HEK293 (cell line): ENCODE measurements around the gene MSI2.

Source experiments
- CTCF ChIA-PET: fragments of 350-600 bp; formaldehyde crosslinking; extraction: SDS; loops from one replicate; lab custom pipeline; 2021; ENCODE audit warnings: antibody characterized with exemption; lab: Yijun Ruan, JAX
- POLR2A ChIA-PET: fragments of 300-600 bp; formaldehyde crosslinking; extraction: SDS; loops from one replicate; lab custom pipeline; 2020; ENCODE audit warnings: antibody characterized with exemption, inconsistent platforms; lab: Yijun Ruan, JAX
- H3K27ac ChIP-seq: fragments of 200-500 bp; sonication (Bioruptor generic); 2 replicates; pipeline ENCODE4 v1.5.1; 2014; ENCODE audit warnings: low read depth, low read length, control low read depth, inconsistent platforms; ENCODE audit errors: extremely low read depth
- H3K36me3 ChIP-seq, 2 experiments: fragments of 200-500 bp in 1 of 2; sonication (Bioruptor generic) in 1 of 2; 1 replicate in 1 of 2; 2 replicates in 1 of 2; pipeline ENCODE4 v1.5.1; 2014 to 2017; ENCODE audit warnings: inconsistent platforms in 2 of 2, low read length in 2 of 2; ENCODE audit not compliant: control insufficient read depth in 2 of 2, insufficient read depth in 1 of 2
- H3K4me1 ChIP-seq: fragments of 200-500 bp; sonication (Bioruptor generic); 2 replicates; pipeline ENCODE4 v1.5.1; 2014; ENCODE audit warnings: mild to moderate bottlenecking, low read length, inconsistent platforms; ENCODE audit not compliant: control insufficient read depth, insufficient read depth
- H3K4me3 ChIP-seq: 2 replicates; pipeline ENCODE4 v1.5.1; 2011; ENCODE audit warnings: low read depth, mild to moderate bottlenecking, control low read depth, low read length, moderate library complexity
- H3K9me3 ChIP-seq: fragments of 200-500 bp; sonication (Bioruptor generic); 2 replicates; pipeline ENCODE4 v1.5.1; 2014; ENCODE audit warnings: low read depth, low read length, inconsistent platforms; ENCODE audit not compliant: control insufficient read depth, insufficient read depth
- BCL6B ChIP-seq: fragments of 450-650 bp; formaldehyde crosslinking; IDR thresholded peaks from 2 replicates; pipeline ENCODE4 v1.5.1; 2017; ENCODE audit warnings: missing biosample characterization, missing genetic modification characterization
- GLIS2 ChIP-seq: fragments of 450-650 bp; formaldehyde crosslinking; IDR thresholded peaks from 2 replicates; pipeline ENCODE4 v1.5.1; 2016; ENCODE audit warnings: missing biosample characterization, missing genetic modification characterization
- HOXD13 ChIP-seq: sonication (generic); formaldehyde crosslinking; IDR thresholded peaks from 2 replicates; pipeline ENCODE4 v1.8.0; 2022; ENCODE audit warnings: missing genetic modification reagents, borderline replicate concordance
- KLF10 ChIP-seq: fragments of 450-650 bp; IDR thresholded peaks from 2 replicates; pipeline ENCODE4 v1.5.1; 2018; ENCODE audit warnings: missing biosample characterization, mild to moderate bottlenecking, missing genetic modification characterization
- RBAK ChIP-seq: fragments of 450-650 bp; formaldehyde crosslinking; IDR thresholded peaks from 2 replicates; pipeline ENCODE4 v1.5.1; 2016; ENCODE audit warnings: missing biosample characterization, missing genetic modification characterization
- REPIN1 ChIP-seq: fragments of 450-650 bp; formaldehyde crosslinking; IDR thresholded peaks from 2 replicates; pipeline ENCODE4 v1.5.1; 2017; ENCODE audit warnings: missing biosample characterization, missing genetic modification characterization, low read depth
- ZBTB26 ChIP-seq: fragments of 450-650 bp; formaldehyde crosslinking; optimal IDR thresholded peaks from 2 replicates; pipeline ENCODE3; 2016; ENCODE audit warnings: missing biosample characterization, mild to moderate bottlenecking, missing genetic modification characterization
- ZFP37 ChIP-seq: fragments of 450-650 bp; formaldehyde crosslinking; IDR thresholded peaks from 2 replicates; pipeline ENCODE4 v1.5.1; 2016; ENCODE audit warnings: missing biosample characterization, missing genetic modification characterization
- ZNF138 ChIP-seq: fragments of 450-650 bp; formaldehyde crosslinking; IDR thresholded peaks from 2 replicates; pipeline ENCODE4 v1.5.1; 2016; ENCODE audit warnings: missing biosample characterization, missing genetic modification characterization, borderline replicate concordance
- ZNF221 ChIP-seq: fragments of 450-650 bp; formaldehyde crosslinking; IDR thresholded peaks from 2 replicates; pipeline ENCODE4 v1.5.1; 2017; ENCODE audit warnings: missing biosample characterization, missing genetic modification characterization, borderline replicate concordance
- ZNF362 ChIP-seq: fragments of 450-650 bp; formaldehyde crosslinking; IDR thresholded peaks from 2 replicates; pipeline ENCODE4 v1.5.1; 2016; ENCODE audit warnings: missing biosample characterization, missing genetic modification characterization
- ZNF416 ChIP-seq: fragments of 450-650 bp; formaldehyde crosslinking; IDR thresholded peaks from 2 replicates; pipeline ENCODE4 v1.5.1; 2016; ENCODE audit warnings: missing biosample characterization, missing genetic modification characterization
- ZNF426 ChIP-seq: fragments of 450-650 bp; formaldehyde crosslinking; IDR thresholded peaks from 2 replicates; pipeline ENCODE4 v1.5.1; 2017; ENCODE audit warnings: missing biosample characterization, missing genetic modification characterization, mild to moderate bottlenecking, inconsistent platforms, moderate library complexity
- ZNF501 ChIP-seq: fragments of 450-650 bp; formaldehyde crosslinking; IDR thresholded peaks from 2 replicates; pipeline ENCODE4 v1.5.1; 2016; ENCODE audit warnings: missing biosample characterization, missing genetic modification characterization
- ZNF530 ChIP-seq: fragments of 450-650 bp; formaldehyde crosslinking; IDR thresholded peaks from 2 replicates; pipeline ENCODE4 v1.5.1; 2016; ENCODE audit warnings: low read depth, missing biosample characterization, missing genetic modification characterization
- ZNF544 ChIP-seq: fragments of 450-650 bp; formaldehyde crosslinking; IDR thresholded peaks from 2 replicates; pipeline ENCODE4 v1.5.0; 2017; ENCODE audit warnings: missing biosample characterization, missing genetic modification characterization
- ZNF600 ChIP-seq: fragments of 450-650 bp; formaldehyde crosslinking; IDR thresholded peaks from 2 replicates; pipeline ENCODE4 v1.5.1; 2016; ENCODE audit warnings: missing biosample characterization, missing genetic modification characterization
- ZNF670 ChIP-seq: fragments of 450-650 bp; formaldehyde crosslinking; IDR thresholded peaks from 2 replicates; pipeline ENCODE4 v1.5.1; 2016; ENCODE audit warnings: missing biosample characterization, missing genetic modification characterization, low read depth
- ZNF768 ChIP-seq: fragments of 450-650 bp; formaldehyde crosslinking; IDR thresholded peaks from 2 replicates; pipeline ENCODE4 v1.5.1; 2018; ENCODE audit warnings: missing biosample characterization, mild to moderate bottlenecking, missing genetic modification characterization
- ZSCAN4 ChIP-seq: fragments of 450-650 bp; formaldehyde crosslinking; IDR thresholded peaks from 2 replicates; pipeline ENCODE4 v1.5.1; 2017; ENCODE audit warnings: missing biosample characterization, missing genetic modification characterization

MSI2 gene

GRCh38 chr17:57273490-57273889 is 17.2 kb downstream of the MSI2 start:
- POLR2A ChIA-PET = interaction anchor here (0.7 kb wide), 1 partner anchor 8 kb away, joined by 3 read pairs; no protein-coding TSS in a partner anchor

GRCh38 chr17:57274162-57274561 is 17.8 kb downstream of the MSI2 start:
- no peaks in the 10 kb centered on the region for H3K4me1 ChIP-seq
- no peak for TF ChIP-seq ZNF221 (tag by site-specific recombination)
- no peak overlapping the region for H3K27ac ChIP-seq
- H3K9me3 ChIP-seq = no peaks in the 10 kb centered on the region
- peaks cover 4 to 70% of the 10 kb centered on the region in 2 experiments for H3K36me3 ChIP-seq
- H3K4me3 ChIP-seq = no peak overlapping the region
- POLR2A ChIA-PET = interaction anchor here (0.7 kb wide), 1 partner anchor 7 kb away, joined by 3 read pairs; no protein-coding TSS in a partner anchor
- CTCF ChIA-PET = interaction anchor here (0.6 to 3.5 kb wide), 2 partner anchors 31 to 321 kb away, joined by 3 to 15 read pairs; no protein-coding TSS in a partner anchor

More at GRCh38 chr17:57273490-57273889, 17.2 kb downstream of the MSI2 start:
- Histone ChIP-seq H3K36me3 (peaks cover 4 to 69% of the 10 kb centered on the region in 2 experiments), H3K4me1 (no peaks in the 10 kb centered on the region), H3K9me3 (no peaks in the 10 kb centered on the region), H3K27ac (no peak overlapping the region), H3K4me3 (no peak overlapping the region)
- CTCF ChIA-PET = interaction anchor here (0.6 to 3.5 kb wide), 3 partner anchors 9 to 30 kb away, joined by 3 to 15 read pairs (median 4); no protein-coding TSS in a partner anchor
- TF ChIP-seq REPIN1 (no peak), ZNF530 (tag by site-specific recombination) (no peak), ZNF501 (tag by site-specific recombination) (no peak), RBAK (tag by site-specific recombination) (no peak)

GRCh38 chr17:57275071-57275764 is 18.9 kb downstream of the MSI2 start:
- H3K9me3 ChIP-seq = no peaks in the 10 kb centered on the region
- H3K4me1 ChIP-seq = no peaks in the 10 kb centered on the region
- H3K36me3 ChIP-seq = peaks cover 4 to 64% of the 10 kb centered on the region in 2 experiments; a peak in 2 of 3 replicates
- H3K27ac ChIP-seq = no peak overlapping the region
- no peak overlapping the region for H3K4me3 ChIP-seq
- TF ChIP-seq ZNF416 (tag by site-specific recombination) (no peak), ZNF600 (tag by site-specific recombination) (no peak), ZNF768 (tag by site-specific recombination) (no peak), ZNF544 (no peak), ZSCAN4 (tag by site-specific recombination) (no peak), ZBTB26 (tag by site-specific recombination) (no peak), ZNF426 (no peak), ZFP37 (tag by site-specific recombination) (no peak), ZNF530 (tag by site-specific recombination) (no peak), ZNF138 (tag by site-specific recombination) (no peak), ZNF670 (tag by site-specific recombination) (no peak), KLF10 (tag by site-specific recombination) (no peak), GLIS2 (tag by site-specific recombination) (no peak), ZNF362 (tag by site-specific recombination) (no peak), BCL6B (tag by site-specific recombination) (no peak), HOXD13 (CRISPR knock-in tag) (no peak)
- CTCF ChIA-PET = no interaction called here
- POLR2A ChIA-PET = no interaction called here
